ENCODE data around the gene VDR.

VDR gene

GRCh38 chr12:47791874-47792273 lies 112.9 kb downstream of the VDR start:
- no peak overlapping the region for H3K4me3 ChIP-seq (ENCODE audit: low read depth in 1 of 2, low read length in 2 of 2)
- H3K9me3 ChIP-seq (ENCODE audit: control insufficient read depth in 1 of 2, low read length in 2 of 2) = no peaks in the 10 kb centered on the region
- H3K27ac ChIP-seq (ENCODE audit: low read depth, low read length) = no peak overlapping the region
- H3K36me3 ChIP-seq (ENCODE audit: control insufficient read depth in 1 of 2, insufficient read depth in 2 of 2, low read length in 2 of 2) = peaks cover 18 to 78% of the 10 kb centered on the region in 2 donors
- H3K4me1 ChIP-seq (ENCODE audit: control insufficient read depth in 1 of 2, insufficient read depth in 2 of 2, low read length in 2 of 2) = peaks cover 0 to 1% of the 10 kb centered on the region in 2 donors
- H3K27me3 ChIP-seq (ENCODE audit: control insufficient read depth in 1 of 2, insufficient read depth in 2 of 2, low read length in 2 of 2) = no peaks in the 10 kb centered on the region
- no peak overlapping the region for H3K9ac ChIP-seq (ENCODE audit: low read depth in 1 of 2, low read length in 2 of 2)
